Measurements from ENCODE around the gene NDOR1.

The NDOR1 gene

DNA sequence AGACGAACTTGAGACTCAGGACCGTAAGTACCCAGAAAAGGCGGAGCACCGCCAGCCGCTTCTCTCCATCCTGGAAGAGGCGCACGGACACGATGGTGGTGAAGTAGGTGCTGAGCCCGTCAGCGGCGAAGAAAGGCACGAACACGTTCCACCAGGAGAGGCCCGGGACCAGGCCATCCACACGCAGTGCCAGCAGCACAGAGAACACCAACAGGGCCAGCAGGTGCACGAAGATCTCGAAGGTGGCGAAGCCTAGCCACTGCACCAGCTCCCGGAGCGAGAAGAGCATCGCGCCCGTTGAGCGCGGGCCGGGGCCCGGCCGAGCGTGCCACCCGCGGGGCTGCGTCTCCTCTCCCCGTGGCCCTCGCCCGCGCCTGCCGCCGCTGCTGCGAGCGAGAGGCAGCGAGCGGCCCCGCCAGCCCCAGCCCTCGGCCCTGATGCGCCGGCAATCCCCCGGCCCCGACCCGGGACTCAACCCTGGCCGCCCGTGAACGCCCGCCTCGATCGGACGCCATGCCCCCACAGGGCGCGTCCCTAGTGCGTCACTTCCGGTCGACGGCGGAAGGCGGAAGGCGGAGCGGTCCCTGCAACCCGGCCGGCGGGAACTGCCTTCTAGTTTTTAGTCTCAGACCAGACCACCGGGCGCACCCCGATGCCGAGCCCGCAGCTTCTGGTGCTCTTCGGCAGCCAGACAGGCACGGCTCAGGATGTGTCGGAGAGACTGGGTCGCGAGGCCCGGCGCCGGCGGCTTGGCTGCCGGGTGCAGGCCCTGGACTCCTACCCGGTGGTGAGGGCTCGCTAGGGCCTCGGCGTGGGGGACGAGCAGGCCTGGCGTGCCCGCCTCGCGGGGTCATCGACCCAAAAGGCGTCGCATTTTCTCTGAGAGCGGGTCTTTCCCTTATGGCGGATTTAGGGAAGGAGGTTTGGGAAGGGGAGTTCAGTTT, at the start of gene NDOR1, which contains the start of gene TMEM203:
NDOR1 (plus strand) TSS at position 575 of the 944 bp plus-strand sequence; CDS start at position 653, 78 bp downstream.
TMEM203 (minus strand) TSS at position 523 of the 944 bp plus-strand sequence; CDS start at position 289, 234 bp downstream.
- peak; percentile 83 to 93 (median 84) for DNase-seq (ENCODE audit: low read depth in 3 of 3)

DNA sequence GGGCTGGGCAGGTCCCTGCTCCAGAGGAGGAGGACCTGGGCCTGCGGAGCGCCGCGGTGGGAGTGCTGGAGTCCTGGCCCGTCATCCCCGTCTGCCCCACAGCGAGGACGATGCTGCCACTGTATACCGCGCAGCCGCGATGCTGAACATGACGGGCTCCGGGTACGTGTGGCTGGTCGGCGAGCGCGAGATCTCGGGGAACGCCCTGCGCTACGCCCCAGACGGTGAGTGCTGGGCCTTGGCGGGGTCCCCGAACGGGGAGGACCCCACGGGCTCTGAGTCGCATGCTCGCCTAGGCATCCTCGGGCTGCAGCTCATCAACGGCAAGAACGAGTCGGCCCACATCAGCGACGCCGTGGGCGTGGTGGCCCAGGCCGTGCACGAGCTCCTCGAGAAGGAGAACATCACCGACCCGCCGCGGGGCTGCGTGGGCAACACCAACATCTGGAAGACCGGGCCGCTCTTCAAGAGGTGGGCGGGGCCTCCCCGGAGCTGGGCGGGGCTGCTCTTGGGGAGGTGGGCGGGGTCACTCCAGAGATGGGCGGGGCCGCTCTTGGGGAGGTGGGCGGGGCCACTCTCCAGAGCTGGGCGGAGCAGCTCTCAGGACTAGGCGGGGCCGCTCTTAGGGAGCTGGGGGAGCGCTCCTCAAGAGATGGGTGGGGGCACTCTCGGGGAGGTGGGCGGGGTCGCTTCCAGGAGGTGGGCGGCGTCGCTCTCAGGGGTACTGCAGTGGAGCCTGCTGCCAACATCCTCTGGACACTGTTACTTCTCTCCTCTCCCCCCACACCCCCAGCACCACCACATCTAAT, 48.7 kb upstream of the NDOR1 start:
- DNase-seq (ENCODE audit: low read depth in 3 of 3): peak; percentile 37 to 65 (median 59)

DNA sequence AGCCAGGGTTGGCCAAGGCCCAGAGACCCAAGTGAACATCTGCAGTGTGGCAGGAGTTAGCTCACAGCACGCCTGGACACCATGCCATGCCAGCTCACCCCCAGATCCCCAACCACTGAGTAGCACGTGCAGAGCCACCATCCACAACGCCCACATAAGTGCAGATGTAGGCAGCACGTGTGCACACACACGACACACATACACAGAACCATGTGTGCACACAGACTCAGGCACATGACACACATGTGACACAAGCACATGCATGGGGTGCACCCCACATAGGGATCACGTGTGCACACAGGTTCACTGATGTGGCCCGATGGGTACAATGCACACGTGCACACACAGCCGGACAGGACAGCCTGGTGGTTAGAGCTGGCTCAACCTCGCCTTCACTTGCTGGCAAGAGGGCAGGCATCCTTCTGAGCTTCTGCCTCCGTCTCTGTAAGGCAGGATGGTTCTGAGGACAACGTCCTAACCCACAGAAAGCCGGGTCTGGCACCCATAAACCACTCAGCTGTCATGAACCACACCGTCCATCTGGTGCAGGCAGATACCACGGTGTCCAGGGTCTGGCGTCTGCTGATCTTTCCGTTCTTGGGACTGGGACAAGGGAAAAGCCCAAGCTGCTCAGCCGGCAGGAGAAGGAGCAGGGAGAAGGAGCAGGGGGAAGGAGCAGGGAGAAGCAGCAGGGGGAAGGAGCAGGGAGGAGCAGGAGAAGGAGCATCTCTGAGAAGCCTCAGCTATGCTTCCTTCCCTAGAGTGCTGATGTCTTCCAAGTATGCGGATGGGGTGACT, 47.7 kb upstream of the NDOR1 start:
- DNase-seq (ENCODE audit: low read depth in 3 of 3): no peak

DNA sequence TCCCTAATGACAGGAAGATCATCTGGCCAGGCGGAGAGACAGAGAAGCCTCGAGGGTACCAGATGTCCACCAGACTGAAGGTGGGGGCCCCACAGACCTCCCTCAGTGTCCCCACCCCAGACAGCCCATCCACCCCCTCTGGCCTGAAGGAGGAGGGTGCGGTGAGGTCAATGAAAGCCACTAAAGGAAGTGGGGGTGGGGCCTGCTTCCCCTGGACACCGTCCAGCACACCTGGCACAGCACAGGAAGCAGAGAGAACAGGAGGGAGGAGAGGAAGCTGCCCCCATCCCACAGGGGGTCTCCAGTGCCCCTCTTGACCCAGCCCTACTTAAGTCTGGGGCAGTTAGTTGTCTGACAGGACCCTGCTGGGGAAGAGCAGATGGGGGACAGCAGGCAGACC, 46.9 kb upstream of the NDOR1 start:
- no peak for DNase-seq (ENCODE audit: low read depth in 3 of 3)

DNA sequence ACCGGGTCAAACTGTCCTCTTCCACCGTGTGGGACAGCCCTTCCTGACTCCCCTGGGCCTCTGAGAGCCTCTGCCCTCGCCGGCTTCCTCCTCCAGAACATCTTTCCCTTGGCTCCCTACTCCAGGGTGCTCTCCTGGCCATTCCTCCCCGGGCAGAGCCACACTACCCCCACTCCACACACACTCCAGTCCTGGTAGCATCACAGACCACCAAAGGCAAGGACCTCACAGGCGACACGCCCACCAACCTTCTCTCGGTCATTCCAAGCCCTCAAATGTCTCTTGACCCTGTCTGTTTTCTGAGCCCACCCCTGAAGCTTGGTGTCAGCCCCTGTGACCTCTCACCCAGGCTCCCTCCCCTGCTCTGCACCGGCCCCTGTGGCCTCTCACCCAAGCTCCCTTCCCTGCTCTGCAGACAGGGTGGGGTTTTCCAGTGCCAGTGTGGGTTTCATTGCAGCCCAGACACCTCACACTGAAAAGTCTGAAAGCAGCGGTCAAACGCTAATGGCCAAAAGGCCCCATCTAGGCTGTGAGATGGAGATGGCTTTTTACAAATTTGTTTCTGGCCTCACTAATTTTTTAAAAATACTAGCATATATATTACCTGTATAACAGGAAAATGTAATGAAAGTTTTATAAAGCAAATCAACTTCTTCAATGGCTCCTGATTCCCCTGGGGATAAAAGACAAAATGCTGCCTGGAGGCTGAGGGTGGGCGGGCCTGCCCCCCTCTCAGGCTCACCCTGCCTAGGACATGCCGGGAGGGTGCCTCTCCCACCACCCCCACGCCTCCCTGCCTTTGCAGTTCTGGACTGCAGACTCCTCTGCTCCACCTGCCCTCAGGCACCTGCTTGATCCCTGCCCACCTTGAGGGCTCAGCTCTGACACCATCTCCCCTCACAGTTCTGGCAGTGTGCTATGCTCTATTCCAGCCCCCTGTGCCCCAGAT, 46.1 kb upstream of the NDOR1 start:
- no peak for DNase-seq (ENCODE audit: low read depth in 3 of 3)

DNA sequence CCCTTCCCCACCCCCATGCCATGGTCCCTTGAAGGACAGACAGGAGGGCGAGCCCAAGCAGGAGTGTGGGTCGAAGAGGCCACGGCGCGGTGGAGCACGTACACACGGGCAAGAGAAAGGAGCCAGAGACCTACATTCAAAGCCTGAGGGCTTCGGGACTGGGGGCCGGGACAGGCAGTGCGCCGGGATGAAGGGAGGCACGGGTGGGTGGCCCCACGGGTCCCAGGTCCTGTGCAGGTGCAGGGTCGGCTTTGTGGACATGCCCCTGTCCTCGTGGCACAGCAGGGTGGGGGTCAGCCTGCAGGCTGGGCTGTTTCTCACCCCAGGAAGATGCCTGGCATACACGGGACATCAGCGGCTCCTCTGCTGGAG, 45.5 kb upstream of the NDOR1 start:
- no peak for DNase-seq (ENCODE audit: low read depth in 3 of 3)

DNA sequence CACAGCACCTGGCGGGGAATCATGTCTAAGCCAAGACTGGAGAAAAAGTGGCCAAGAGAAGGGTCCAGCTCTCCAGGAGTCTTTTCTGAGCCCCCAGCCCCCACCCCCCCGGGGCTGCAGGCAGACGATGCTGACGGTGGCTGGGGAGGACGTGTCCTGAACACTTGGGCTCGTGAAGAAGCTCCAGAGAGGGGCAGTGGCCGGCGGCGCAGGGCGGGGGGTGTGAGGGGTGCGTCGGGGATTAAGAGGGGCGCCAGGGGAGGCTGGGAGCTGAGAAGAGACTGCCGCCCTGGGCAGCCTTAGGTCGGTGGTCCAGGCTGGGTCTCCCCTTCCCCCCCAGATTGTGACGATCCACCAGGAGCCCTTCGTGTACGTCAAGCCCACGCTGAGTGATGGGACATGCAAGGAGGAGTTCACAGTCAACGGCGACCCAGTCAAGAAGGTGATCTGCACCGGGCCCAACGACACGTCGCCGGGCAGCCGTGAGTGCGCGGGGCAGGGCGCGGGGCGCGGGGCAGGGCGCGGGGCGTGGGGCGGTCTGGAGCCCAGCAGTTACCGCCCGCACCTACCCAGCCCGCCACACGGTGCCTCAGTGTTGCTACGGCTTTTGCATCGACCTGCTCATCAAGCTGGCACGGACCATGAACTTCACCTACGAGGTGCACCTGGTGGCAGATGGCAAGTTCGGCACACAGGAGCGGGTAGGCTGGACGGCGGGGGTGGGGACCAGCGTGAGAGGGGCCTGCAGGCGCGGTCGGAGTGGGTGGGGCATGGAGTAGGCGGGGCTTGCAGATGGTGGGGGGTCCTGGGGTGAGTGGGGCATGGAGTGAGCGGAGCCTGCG, 44.6 kb upstream of the NDOR1 start:
- DNase-seq (ENCODE audit: low read depth in 3 of 3): no peak

DNA sequence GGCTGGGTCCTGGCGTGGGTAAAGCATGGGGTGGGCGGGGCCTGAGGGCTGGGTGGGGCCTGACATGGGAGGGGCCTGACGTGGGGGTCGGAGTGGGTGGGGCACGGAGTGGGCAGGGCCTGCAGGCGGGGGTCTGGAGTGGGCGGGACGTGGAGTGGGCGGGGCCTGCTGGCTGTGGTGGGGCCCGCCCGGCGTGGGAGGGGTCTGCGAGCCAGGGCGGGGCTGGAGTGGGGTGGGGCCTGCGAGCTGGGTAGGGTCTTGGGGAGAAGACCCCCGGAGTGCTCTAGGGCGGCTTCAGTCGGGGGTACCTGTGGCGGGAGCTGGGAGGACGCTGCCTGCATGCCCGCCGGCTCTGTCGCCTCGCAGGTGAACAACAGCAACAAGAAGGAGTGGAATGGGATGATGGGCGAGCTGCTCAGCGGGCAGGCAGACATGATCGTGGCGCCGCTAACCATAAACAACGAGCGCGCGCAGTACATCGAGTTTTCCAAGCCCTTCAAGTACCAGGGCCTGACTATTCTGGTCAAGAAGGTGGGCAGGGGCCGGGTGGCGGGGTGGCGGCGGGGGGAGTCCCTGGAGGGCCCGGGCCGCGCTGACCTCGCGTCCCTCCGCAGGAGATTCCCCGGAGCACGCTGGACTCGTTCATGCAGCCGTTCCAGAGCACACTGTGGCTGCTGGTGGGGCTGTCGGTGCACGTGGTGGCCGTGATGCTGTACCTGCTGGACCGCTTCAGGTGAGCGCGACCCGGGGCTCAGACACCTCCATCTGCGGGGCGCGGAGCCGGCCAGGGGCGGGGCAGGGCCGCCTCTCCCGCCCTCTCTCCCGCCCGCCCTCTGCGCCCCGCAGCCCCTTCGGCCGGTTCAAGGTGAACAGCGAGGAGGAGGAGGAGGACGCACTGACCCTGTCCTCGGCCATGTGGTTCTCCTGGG, 43.7 kb upstream of the NDOR1 start:
- DNase-seq (ENCODE audit: low read depth in 3 of 3): no peak

DNA sequence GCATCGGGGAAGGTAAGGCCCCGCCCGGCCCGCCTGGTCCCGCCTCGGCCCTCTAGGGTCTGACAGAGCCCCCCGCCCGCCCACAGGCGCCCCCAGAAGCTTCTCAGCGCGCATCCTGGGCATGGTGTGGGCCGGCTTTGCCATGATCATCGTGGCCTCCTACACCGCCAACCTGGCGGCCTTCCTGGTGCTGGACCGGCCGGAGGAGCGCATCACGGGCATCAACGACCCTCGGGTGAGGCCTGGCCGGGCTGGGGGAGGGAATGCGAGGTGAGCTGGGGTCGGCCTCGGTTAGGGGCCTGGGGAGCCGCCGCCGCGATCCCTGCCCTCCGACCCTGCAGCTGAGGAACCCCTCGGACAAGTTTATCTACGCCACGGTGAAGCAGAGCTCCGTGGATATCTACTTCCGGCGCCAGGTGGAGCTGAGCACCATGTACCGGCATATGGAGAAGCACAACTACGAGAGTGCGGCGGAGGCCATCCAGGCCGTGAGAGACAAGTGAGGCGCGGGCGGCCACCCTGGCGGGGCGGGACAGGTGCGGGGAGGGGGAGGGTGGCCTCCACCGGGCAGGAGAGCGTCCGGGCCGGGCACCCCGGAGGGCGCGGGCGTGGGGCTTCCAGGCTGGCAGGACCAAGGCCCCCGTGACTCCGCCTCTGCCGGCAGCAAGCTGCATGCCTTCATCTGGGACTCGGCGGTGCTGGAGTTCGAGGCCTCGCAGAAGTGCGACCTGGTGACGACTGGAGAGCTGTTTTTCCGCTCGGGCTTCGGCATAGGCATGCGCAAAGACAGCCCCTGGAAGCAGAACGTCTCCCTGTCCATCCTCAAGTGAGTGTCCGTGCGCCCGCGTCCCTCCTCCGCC, 42.8 kb upstream of the NDOR1 start:
- no peak for DNase-seq (ENCODE audit: low read depth in 3 of 3)

DNA sequence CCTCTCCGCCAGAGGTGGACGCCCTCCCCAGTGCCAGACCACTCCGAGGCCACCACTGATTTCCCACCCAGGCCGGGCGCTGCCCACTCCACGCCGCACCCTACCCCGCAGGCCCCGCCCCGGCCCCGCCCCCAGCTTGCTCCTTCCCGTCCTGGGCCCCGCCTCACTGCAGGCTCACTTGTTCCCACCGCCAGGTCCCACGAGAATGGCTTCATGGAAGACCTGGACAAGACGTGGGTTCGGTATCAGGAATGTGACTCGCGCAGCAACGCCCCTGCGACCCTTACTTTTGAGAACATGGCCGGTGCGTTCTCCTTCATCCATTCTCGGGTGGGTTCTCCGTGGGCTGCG, 42.2 kb upstream of the NDOR1 start:
- DNase-seq (ENCODE audit: low read depth in 3 of 3): no peak

DNA sequence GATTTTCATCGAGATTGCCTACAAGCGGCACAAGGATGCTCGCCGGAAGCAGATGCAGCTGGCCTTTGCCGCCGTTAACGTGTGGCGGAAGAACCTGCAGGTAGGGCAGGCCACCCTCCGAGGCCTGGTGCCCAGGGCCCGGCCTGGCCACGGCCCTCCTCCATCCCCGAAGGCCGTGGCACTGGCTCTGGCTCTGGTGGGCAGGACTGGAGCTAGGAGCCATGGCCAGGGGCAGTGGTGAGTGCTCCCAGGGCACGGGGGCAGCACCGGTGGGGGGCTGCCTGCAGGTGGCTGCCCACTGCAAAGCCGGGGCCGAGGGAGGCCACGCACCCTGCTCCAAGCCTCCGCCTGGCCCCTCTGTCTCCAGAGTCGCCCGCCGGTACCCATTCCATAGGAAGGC, 41.7 kb upstream of the NDOR1 start:
- no peak for DNase-seq (ENCODE audit: low read depth in 3 of 3)

DNA sequence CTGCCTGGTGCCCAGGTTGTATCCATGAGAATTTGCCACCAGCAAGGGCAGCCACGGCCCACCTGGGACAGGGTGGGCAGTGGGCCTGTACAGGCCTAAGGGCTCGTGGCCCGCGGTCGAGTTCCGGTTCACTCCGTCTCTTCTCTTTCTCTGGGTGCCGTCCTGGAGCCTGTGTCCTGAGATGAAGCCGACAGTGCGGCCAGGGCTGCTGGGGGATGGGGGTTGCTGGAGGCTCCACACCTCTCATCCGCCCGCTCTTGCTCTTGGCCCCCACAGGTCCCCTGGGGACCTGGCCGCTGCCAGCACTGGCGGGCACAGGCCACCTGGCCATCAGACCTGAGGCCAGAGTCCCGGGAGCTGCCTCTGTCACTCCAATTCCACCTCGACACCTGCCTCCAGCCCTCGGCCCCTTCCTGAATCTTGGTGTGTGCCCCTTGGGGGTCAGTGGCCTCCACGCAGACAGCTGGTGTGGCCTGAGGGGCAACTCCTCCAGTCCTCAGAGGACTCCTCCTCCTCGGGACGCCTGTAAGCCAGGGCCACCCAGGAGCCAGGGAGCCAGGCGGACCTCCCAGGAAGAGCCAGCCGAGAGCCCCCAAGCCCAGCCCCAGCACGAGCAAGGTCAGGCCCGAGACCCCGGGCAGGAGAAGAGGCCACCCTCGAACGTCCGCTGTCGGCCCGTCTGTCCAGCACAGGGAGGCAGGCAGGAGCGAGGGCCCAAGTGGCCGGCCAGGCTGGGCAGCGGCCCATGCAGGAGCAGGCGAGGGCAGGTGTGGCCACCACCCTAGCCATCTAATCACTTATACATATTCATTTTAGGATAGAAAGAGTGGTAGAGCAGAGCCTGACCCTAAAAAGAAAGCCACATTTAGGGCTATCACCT, 40.9 kb upstream of the NDOR1 start:
- DNase-seq (ENCODE audit: low read depth in 3 of 3): no peak

DNA sequence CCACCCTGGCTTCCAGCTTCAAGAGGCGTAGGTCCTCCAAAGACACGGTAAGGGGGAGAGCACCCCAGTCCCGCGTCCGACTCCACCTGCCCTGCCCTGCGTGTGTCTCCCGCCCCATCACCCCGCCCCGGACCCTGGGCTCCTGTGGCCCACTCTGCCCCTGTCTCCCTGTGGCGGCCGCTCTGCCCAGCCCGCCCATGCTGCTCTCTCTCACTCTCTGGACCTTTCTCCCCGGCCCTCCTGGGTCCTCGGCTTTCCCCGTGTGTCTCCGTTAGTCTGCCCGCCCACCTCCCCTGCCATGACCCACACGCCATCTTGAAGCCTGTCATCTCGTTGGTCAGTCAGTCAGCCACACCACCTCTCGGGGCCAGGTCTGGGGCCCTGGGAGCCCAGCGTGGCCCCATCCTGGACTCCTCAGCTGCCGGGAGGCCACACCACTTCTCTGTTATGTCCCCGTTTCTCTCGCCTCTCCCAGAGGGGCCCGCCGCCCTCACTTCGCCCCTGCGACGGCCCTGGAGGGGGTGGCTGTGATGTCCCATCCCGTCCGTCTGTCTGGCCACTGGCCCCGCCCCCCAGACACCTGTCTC, 40.2 kb upstream of the NDOR1 start:
- no peak for DNase-seq (ENCODE audit: low read depth in 3 of 3)

DNA sequence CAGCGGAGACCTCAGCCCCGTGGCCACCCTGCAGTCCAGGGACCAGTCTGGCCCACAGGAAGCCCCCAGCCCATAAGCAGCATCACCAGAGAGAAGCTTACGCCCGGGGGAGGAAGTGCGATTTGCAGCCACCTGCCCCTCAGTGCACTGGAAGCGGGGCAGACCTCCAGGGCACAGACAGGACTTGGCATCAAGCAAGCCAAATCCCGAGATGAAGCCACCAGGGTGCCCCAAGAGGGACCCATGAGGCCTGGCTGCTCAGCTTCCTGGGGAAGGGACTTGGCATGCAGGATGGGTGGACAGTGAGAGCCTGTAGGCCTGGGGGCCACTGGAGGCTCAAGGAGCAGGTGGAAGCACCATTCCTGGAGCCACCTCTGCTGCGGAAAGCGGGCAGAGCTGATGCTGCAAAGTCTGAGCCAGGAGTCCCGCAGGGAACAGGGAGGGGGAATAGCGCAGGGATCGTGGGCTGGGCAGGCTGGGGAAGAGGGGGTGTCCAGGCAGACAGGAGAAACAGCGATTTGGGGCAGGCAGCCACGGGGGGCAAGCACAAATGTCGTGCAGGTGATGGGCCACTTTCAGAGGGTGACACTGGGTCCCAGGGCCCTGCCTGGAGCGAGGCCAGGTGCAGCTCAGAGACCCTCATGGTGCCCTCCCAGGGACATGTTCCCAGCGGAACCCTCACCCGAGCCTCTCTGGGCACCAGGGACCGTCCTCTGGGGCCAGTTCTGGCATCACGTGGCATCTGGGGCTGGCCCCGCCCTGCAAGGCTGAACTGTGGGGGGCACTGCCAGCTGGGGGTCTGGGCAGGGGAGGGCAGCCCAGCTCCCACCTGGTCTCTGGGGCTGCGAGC, 38.9 kb upstream of the NDOR1 start:
- DNase-seq (ENCODE audit: low read depth in 3 of 3): no peak

DNA sequence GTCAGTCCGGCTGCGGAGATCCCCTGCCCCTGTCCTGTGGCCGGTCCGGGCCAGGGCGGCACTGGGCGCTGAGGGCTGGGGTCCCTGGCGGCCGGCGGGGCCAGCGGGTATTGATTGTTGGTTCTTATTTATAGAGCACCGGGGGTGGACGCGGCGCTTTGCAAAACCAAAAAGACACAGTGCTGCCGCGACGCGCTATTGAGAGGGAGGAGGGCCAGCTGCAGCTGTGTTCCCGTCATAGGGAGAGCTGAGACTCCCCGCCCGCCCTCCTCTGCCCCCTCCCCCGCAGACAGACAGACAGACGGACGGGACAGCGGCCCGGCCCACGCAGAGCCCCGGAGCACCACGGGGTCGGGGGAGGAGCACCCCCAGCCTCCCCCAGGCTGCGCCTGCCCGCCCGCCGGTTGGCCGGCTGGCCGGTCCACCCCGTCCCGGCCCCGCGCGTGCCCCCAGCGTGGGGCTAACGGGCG, 38.2 kb upstream of the NDOR1 start:
- DNase-seq (ENCODE audit: low read depth in 3 of 3): no peak

Measured in stimulated activated CD4-positive, alpha-beta T cell treated with anti-CD3 and anti-CD28 coated beads, TNF-alpha, amount 100 ng/mL, for 4 hours (primary cell).